Panc1 (cell line): ENCODE results near the gene HERC3.

Experiments used
- CTCF ChIP-seq: fragments of 450-650 bp; IDR thresholded peaks from 2 replicates; pipeline ENCODE4 v1.5.1; 2017; ENCODE audit warnings: mild to moderate bottlenecking
- POLR2AphosphoS5 ChIP-seq: IDR thresholded peaks from 2 replicates; pipeline ENCODE4 v1.6.1; 2012; ENCODE audit warnings: mild to moderate bottlenecking, low read depth, low read length, moderate library complexity
- REST ChIP-seq, 2 experiments: IDR thresholded peaks; 2 replicates each; pipeline ENCODE4 v1.6.1; 2011 to 2012; ENCODE audit warnings: low read depth in 2 of 2, control low read depth in 1 of 2, low read length in 1 of 2, mild to moderate bottlenecking in 1 of 2, moderate library complexity in 1 of 2; ENCODE audit not compliant: insufficient read depth in 1 of 2
- SIN3A ChIP-seq: IDR thresholded peaks from 2 replicates; pipeline ENCODE4 v1.6.1; 2012; ENCODE audit warnings: low read depth, mild to moderate bottlenecking, low read length, moderate library complexity, borderline replicate concordance; ENCODE audit not compliant: insufficient read depth
- TCF7L2 ChIP-seq: IDR thresholded peaks from 2 replicates; pipeline ENCODE4 v1.6.1; 2011; ENCODE audit warnings: mild to moderate bottlenecking, low read depth, low read length, inconsistent platforms

GRCh38 chr4:88621763-88622327 is 29.6 kb downstream of the HERC3 start:
- TF ChIP-seq SIN3A = no peak
- TF ChIP-seq CTCF = no peak
- no peak for TF ChIP-seq REST (IDR thresholded peaks at IDR 0.05; ENCODE audit: insufficient read depth in 1 of 2, low read depth in 2 of 2, low read length in 1 of 2)
- TF ChIP-seq TCF7L2 = no peak
- no peak for TF ChIP-seq POLR2AphosphoS5
